RWPE1 (cell line): ENCODE data around the gene SLC22A13.

ENCODE experiments used
- CTCF ChIA-PET: fragments of 350-600 bp; sonication (Branson Sonifier 250); formaldehyde crosslinking; extraction: SDS; loops from one replicate; lab custom pipeline; 2021; lab: Yijun Ruan, JAX
- POLR2A ChIA-PET: fragments of 400-600 bp; formaldehyde crosslinking; extraction: SDS; loops from one replicate; lab custom pipeline; 2020; ENCODE audit warnings: antibody characterized with exemption; ENCODE audit not compliant: low non-redundant PET; lab: Yijun Ruan, JAX
- DNase-seq: peaks from one replicate; pipeline ENCODE4 v3.0.0; 2012; ENCODE audit warnings: low spot score
- H3K27ac ChIP-seq: fragments of 450-650 bp; 2 replicates; pipeline ENCODE4 v1.5.1; 2017
- CTCF ChIP-seq: fragments of 450-650 bp; conservative IDR thresholded peaks from 2 replicates; pipeline ENCODE4 v1.5.1; 2017; ENCODE audit warnings: low read depth, mild to moderate bottlenecking

SLC22A13 gene

GRCh38 chr3:38268087-38268486 is 2.5 kb downstream of the SLC22A13 start:
- TF ChIP-seq CTCF: no peak
- no peak overlapping the region for H3K27ac ChIP-seq
- no peak for DNase-seq
- POLR2A ChIA-PET: no interaction called here
- CTCF ChIA-PET: no interaction called here

DNA sequence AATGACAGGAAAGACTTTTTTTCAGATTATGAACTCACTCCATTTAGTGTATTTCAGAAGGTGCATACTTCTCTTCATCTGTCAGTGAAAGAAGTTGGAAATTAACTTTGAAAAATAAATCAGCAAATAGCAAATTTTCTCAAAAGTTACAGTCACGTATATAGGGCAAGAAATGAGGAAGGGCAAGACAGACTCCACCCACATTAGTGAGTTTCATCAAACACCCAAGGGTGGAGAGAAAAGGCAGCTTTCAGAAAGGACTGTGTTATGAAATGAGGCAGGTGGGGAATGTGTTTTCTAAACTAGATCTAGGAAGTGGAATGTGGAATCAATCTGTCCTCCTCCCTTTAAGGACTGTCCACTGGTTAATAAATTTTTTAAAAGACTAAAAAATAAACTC is 2.9 kb downstream of the SLC22A13 start:
- DNase-seq: no peak
- H3K27ac ChIP-seq: no peak overlapping the region
- ChIA-PET POLR2A (no interaction called here), CTCF (no interaction called here)
- TF ChIP-seq CTCF: no peak

DNA sequence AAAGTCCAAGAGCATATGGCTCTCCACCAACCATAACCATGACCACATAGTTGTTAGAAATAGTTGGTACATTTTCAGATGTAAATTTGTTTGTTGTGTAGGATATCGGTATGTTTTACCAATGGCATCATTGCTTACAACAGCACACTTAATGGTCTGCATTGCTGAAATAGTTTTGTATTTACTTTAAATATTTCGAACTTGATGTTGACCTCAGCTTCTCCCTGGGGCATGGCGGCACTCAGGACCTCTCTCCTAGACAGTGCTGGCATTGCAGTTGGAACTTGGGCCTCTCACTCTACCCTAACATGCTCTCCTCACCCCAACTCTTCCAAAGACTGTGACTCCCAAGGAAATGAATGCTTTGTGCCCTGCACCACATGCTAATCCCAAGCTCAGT is 5.0 kb downstream of the SLC22A13 start:
- DNase-seq: no peak
- CTCF ChIA-PET: interaction anchor here (0.7 kb wide), 1 partner anchor 91 kb away, joined by 3 read pairs; no protein-coding TSS in a partner anchor
- H3K27ac ChIP-seq: no peak overlapping the region
- POLR2A ChIA-PET: no interaction called here
- no peak for TF ChIP-seq CTCF

- H3K27ac ChIP-seq: no peak overlapping the region
- no peak for DNase-seq
- CTCF ChIA-PET: interaction anchor here (0.6 kb wide), 1 partner anchor 379 kb away, joined by 5 read pairs; no protein-coding TSS in a partner anchor
- TF ChIP-seq CTCF: no peak
- POLR2A ChIA-PET: no interaction called here
These were observed 5.9 kb downstream of the SLC22A13 start for GRCh38 chr3:38271553-38271952.

GRCh38 chr3:38274864-38275649 is 9.4 kb downstream of the SLC22A13 start:
- DNase-seq: no peak
- no peak overlapping the region for H3K27ac ChIP-seq
- CTCF ChIA-PET: interaction anchor here (0.6 kb wide), 1 partner anchor 232 kb away, joined by 3 read pairs; no protein-coding TSS in a partner anchor
- POLR2A ChIA-PET: no interaction called here
- no peak for TF ChIP-seq CTCF

- POLR2A ChIA-PET: no interaction called here
- TF ChIP-seq CTCF: no peak
These were observed 10.0 kb downstream of the SLC22A13 start for GRCh38 chr3:38275658-38276057.

More at GRCh38 chr3:38275658-38276057, 10.0 kb downstream of the SLC22A13 start:
- H3K27ac ChIP-seq: no peak overlapping the region
- no peak for DNase-seq
- CTCF ChIA-PET: interaction anchor here (0.6 kb wide), 1 partner anchor 233 kb away, joined by 3 read pairs; no protein-coding TSS in a partner anchor
